K562 (cell line): ENCODE measurements around the gene MYBPHL. TPM values are rescaled to one million over a fixed set of nuclear protein-coding genes. Genes with fewer than 3 reads are reported as not detected.

ENCODE experiments used
- GATAD2B ChIP-seq: fragments of 450-650 bp; IDR thresholded peaks from 2 replicates; pipeline ENCODE4 v1.6.1; 2017; ENCODE audit warnings: mild to moderate bottlenecking, borderline replicate concordance
- MECOM ChIP-seq: fragments of 250-450 bp; sonication (Bioruptor Pico); IDR thresholded peaks from 2 replicates; pipeline ENCODE4 v1.8.0; 2022; ENCODE audit warnings: inconsistent platforms
- PATZ1 ChIP-seq: fragments of 250-450 bp; sonication (Bioruptor Pico); IDR thresholded peaks from 2 replicates; pipeline ENCODE4 v1.5.0; 2020; ENCODE audit warnings: mild to moderate bottlenecking, borderline replicate concordance
- POLR3G ChIP-seq: IDR thresholded peaks from 2 replicates; pipeline ENCODE4 v1.6.1; 2011; ENCODE audit not compliant: insufficient read length, insufficient replicate concordance; ENCODE audit errors: extremely low read depth
- VEZF1 ChIP-seq: fragments of 200-800 bp; sonication (Bioruptor generic); IDR thresholded peaks from 2 replicates; pipeline ENCODE4 v1.6.1; 2017; ENCODE audit warnings: missing genetic modification characterization, missing compliant biosample characterization
- ZBTB7A ChIP-seq: IDR thresholded peaks from 2 replicates; pipeline ENCODE4 v1.6.1; 2011; ENCODE audit warnings: low read depth, mild to moderate bottlenecking, low read length, moderate library complexity, borderline replicate concordance; ENCODE audit not compliant: control insufficient read depth
- ZFP30 ChIP-seq: fragments of 250-450 bp; sonication (Bioruptor Pico); IDR thresholded peaks from 2 replicates; pipeline ENCODE4 v1.8.0; 2022; ENCODE audit warnings: moderate library complexity, mild to moderate bottlenecking, inconsistent platforms, borderline replicate concordance
- ZNF57 ChIP-seq: fragments of 450-650 bp; formaldehyde crosslinking; IDR thresholded peaks from 2 replicates; pipeline ENCODE4 v1.4.0; 2020; ENCODE audit warnings: mild to moderate bottlenecking, moderate library complexity
- polyA plus RNA-seq, 8 experiments: library from polyadenylated mRNA; depleted of rRNA in 4 of 8; stranded (reverse) in 5 of 8; unstranded in 3 of 8; fragments of >200 nt; fragmentation: Nextera tagmentation in 2 of 8; fragmentation: Illumina TruSeq in 1 of 8; extraction: Ambion mirVana in 2 of 8; extraction: Trizol in 1 of 8; gene quantifications; 2 replicates each; pipeline versions ENCODE4 v1.2.1 to v1.2.3, GENCODE V29; 2011 to 2014; ENCODE audit warnings: inconsistent platforms in 1 of 8, missing spikeins in 1 of 8
- total RNA-seq, 7 experiments: library from RNA; depleted of rRNA in 6 of 7; stranded (reverse); fragments of >200 nt in 6 of 7; fragmentation: Illumina TruSeq in 2 of 7; extraction: Trizol in 2 of 7; gene quantifications; 2 replicates each; pipeline versions ENCODE4 v1.2.1 to v1.2.3, GENCODE V29; 2011 to 2021; ENCODE audit warnings: low replicate concordance in 1 of 7
- TF ChIP-seq, protein P1 (sequence below), 2 experiments: fragments of 450-650 bp; IDR thresholded peaks; 2 replicates each; pipeline ENCODE4 v1.6.1; 2016; ENCODE audit warnings: mild to moderate bottlenecking in 2 of 2, borderline replicate concordance in 1 of 2, low read depth in 1 of 2, moderate library complexity in 1 of 2
- TF ChIP-seq, protein P2 (sequence below): fragments of 250-450 bp; sonication (Bioruptor Pico); IDR thresholded peaks from 2 replicates; pipeline ENCODE4 v1.6.1; 2021; ENCODE audit warnings: mild to moderate bottlenecking

MYBPHL gene
- total and polyA plus RNA-seq, 9 of the 15 experiments (the other 6 are each of a cell fraction or from before 2014, with no cell fraction given), result 0.20 to 1.9 (median 0.33) TPM

GRCh38 chr1:109275706-109276345, 31.0 kb downstream of the MYBPHL start (continued):
- TF ChIP-seq, protein P1, sequence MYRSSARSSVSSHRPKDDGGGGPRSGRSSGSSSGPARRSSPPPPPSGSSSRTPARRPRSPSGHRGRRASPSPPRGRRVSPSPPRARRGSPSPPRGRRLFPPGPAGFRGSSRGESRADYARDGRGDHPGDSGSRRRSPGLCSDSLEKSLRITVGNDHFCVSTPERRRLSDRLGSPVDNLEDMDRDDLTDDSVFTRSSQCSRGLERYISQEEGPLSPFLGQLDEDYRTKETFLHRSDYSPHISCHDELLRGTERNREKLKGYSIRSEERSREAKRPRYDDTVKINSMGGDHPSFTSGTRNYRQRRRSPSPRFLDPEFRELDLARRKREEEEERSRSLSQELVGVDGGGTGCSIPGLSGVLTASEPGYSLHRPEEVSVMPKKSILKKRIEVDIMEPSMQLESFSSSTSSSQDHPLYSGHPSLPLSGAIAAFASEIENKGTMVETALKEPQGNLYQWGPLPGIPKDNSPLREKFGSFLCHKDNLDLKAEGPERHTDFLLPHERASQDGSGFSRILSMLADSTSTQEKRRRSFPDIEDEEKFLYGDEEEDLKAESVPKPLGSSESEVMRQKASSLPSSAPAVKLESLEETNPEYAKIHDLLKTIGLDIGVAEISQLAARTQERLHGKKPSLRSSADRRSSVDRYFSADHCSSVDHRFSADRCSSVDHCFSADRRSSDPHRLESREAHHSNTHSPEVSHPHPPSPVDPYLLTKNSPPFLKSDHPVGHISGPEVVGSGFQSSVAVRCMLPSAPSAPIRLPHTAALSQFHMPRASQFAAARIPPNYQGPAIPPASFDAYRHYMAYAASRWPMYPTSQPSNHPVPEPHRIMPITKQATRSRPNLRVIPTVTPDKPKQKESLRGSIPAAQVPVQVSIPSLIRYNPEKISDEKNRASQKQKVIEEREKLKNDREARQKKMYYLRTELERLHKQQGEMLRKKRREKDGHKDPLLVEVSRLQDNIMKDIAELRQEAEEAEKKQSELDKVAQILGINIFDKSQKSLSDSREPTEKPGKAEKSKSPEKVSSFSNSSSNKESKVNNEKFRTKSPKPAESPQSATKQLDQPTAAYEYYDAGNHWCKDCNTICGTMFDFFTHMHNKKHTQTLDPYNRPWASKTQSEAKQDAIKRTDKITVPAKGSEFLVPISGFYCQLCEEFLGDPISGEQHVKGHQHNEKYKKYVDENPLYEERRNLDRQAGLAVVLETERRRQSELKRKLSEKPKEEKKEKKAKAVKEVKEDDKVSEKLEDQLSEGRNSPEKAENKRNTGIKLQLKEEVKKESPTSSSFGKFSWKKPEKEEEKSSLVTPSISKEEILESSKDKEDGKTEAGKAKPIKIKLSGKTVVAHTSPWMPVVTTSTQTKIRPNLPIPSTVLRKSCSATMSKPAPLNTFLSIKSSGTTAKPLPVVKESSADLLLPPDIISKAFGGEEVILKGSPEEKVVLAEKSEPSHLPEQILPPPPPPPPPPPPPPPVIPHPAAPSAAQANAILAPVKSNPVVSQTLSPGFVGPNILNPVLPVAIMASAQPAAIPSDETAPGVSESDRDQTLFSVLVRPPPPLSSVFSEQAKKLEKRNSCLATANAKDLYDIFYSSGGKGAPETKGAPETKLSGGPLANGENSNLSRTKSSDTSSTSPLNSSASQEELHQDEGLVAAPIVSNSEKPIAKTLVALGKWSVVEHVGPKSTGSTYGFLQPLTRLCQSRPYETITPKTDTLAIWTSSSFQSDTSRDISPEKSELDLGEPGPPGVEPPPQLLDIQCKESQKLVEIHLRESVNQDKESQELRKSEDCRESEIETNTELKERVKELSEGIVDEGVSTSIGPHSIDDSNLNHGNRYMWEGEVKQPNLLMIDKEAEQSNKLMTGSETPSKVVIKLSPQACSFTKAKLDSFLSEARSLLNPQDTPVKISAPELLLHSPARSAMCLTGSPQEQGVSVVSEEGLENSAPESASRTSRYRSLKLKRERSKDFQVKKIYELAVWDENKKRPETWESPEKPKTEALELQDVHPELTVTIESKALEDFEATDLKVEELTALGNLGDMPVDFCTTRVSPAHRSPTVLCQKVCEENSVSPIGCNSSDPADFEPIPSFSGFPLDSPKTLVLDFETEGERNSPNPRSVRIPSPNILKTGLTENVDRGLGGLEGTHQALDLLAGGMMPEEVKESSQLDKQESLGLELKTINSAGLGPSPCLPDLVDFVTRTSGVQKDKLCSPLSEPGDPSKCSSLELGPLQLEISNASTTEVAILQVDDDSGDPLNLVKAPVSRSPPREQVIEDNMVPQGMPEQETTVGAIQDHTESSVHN (IDR thresholded peaks at IDR 0.05; ENCODE audit: borderline replicate concordance in 1 of 2, low read depth in 1 of 2), result no peak
- TF ChIP-seq POLR3G (no peak), ZFP30 (CRISPR knock-in tag) (no peak), VEZF1 (no peak), GATAD2B (no peak), ZNF57 (CRISPR knock-in tag) (no peak), ZBTB7A (no peak), PATZ1 (CRISPR knock-in tag) (no peak), MECOM (CRISPR knock-in tag) (no peak)
- TF ChIP-seq, protein P2, sequence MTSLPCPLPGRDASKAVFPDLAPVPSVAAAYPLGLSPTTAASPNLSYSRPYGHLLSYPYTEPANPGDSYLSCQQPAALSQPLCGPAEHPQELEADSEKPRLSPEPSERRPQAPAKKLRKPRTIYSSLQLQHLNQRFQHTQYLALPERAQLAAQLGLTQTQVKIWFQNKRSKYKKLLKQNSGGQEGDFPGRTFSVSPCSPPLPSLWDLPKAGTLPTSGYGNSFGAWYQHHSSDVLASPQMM (CRISPR knock-in tag), result no peak
